HG03432 (cell line): ENCODE results near the gene DIS3L2.

Experiments used
- ATAC-seq: cut with Tn5 transposase; IDR thresholded peaks from one replicate; pipeline ENCODE4 v1.9.1; 2021; ENCODE audit warnings: mild to moderate bottlenecking, moderate library complexity; ENCODE audit not compliant: unreplicated experiment

DIS3L2 gene

GRCh38 chr2:232340171-232340935 lies 378.8 kb downstream of the DIS3L2 start:
- no peak for ATAC-seq

DNA sequence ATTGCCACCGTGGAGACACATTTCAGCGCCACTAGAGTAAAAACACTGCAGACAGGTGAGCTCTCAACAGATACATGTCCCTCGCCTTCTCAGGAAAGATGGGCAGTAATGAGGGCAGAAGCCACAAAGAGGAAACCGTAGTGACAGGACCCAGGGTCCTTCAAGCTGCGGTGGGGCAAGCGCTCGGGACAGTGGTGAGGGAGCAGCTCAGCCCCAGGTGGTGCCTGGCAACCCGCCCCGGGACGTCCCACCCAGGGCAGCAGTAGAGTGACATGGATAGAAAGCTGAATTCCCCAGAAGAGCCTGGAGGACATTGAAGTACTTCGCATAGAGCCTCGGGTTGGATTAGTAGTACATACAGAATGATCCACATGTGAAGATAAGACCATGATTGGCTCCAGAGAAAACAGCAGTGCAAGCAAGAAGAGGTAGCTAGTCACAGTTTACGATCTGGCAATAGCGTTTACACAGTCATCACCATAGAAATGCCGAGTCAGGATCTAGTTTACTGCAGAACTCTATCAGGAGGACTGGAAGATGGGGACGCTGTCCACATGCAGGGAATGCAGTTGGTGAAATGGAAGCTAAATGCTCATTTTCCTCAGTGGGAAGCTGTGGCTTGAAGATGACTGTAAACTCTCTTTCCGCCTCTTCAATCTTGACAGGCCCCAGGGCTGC lies 379.7 kb downstream of the DIS3L2 start:
- no peak for ATAC-seq

DNA sequence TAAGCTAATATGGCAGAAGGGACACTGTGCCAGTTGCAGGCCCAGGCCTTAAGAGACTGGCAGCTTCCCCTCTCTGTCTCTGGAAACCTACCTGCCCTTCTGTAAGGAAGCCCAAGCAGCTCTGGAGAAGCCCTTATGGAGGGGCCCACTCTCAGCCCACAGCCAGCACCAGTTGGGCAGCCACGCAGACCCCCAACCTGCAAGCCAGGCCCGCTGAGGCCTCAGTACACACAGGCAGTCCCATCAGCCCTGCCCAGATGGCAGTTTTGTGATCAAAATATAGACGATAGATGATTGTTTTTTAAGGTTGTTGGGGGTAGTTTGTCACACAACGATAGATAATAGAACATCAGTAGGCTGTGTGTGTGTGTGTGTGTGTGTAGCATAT lies 380.2 kb downstream of the DIS3L2 start:
- no peak for ATAC-seq

DNA sequence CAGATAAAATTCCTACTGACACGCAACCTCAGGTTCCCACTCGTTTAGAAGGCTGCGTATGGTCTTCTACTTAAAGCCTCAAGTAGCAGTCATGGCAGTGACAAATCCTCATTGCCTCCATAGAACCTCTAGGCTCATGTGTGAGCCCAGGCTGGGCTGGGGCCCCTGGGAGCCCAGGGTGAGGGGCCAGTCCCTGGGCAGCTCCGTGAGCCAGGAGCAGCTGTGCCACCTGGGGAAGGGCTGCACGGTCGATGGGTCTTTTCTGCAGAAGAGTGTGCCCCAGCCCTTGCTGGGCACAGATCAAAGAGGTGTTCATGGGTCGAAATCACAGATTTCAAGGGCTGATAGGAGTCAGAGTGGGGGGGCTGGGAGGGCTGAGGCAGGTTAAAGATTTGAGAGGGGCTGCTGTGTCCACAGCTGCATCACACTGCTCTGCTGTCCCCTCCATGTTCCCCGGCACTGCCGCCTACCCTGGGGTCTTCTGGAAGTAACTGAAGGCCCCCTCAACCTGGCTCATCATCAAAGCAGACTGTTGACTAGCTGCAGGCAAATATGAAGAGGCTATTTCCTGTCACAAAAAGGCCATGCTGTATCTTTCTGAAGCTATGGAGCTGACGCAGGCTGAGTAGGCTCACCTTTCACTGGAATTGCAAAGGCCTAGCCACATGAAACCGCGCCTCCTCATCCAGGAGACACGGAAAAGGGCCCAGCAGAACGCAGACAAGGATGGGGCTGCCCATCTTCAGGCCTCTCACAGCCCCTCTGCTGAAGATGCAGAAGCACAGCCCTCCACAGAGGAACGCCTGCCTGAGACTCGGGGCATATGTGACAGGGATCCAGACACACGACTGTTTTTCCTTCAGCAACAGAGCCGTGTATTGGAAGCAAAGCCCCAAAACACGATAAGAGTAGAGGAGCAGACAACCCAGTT lies 381.4 kb downstream of the DIS3L2 start:
- no peak for ATAC-seq

DNA sequence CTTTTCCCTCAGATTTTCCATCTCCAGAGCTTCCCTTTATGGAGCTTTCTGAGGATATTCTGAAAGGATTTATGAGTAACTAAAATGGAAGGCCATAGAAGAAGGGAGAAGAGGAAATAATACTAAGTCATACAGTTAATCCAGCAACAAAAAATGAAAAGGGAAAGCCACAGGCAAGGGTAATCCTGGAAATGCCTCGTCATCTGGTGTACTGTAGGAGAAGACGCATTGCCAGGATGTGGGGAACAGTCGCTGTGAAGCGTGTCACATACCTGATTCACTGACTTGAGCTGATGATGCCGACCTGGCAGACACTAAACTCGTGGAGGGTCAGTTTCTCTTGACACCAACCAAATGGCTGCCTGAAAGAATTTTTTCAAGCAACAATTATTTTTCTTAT lies 382.3 kb downstream of the DIS3L2 start:
- no peak for ATAC-seq

GRCh38 chr2:232345251-232345650 lies 383.7 kb downstream of the DIS3L2 start:
- no peak for ATAC-seq

- ATAC-seq = no peak
These were observed 385.9 kb downstream of the DIS3L2 start for GRCh38 chr2:232347369-232347768.

DNA sequence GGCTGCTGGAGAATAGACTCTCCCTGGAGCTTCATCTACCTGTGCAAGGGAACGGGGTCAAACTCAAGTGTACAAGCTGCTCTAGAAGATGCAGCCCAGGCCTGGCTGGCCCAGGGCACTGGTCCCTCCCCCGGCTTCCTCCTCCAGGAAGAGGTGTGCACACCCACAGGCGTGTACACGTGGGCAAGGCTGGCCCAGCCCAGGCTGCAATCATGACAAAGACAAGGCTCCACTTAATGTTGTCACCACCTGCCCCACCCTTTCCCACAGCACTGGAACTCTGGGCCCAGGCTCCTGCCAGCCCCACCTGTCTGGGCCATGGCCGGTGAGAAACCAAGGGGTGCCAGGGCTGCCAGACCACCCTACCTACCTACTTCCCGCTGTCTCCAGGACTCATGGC lies 387.4 kb downstream of the DIS3L2 start:
- ATAC-seq = no peak

DNA sequence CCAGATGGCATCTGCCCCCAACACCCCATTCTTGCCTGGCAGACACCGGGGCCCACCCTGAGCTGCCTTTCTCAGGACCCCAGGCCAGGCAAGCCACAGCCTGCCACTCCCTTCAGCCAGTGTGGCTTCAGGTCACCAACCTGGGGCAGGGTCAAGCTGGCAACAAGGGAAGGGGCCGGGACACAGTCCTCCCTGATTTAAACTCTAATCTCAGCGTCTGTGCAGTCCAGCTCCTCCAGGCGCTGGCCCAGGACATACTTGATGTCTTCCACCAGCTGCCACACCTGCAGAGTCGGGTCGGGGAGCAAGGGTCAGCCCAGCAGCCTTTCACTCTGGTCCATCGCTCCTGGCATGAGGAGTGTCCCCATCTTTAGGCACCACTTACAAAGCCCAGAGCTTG lies 388.0 kb downstream of the DIS3L2 start:
- ATAC-seq = no peak

GRCh38 chr2:232349946-232350635 lies 388.6 kb downstream of the DIS3L2 start:
- ATAC-seq = no peak

- ATAC-seq = no peak
These were observed 389.5 kb downstream of the DIS3L2 start for GRCh38 chr2:232350804-232351685.

DNA sequence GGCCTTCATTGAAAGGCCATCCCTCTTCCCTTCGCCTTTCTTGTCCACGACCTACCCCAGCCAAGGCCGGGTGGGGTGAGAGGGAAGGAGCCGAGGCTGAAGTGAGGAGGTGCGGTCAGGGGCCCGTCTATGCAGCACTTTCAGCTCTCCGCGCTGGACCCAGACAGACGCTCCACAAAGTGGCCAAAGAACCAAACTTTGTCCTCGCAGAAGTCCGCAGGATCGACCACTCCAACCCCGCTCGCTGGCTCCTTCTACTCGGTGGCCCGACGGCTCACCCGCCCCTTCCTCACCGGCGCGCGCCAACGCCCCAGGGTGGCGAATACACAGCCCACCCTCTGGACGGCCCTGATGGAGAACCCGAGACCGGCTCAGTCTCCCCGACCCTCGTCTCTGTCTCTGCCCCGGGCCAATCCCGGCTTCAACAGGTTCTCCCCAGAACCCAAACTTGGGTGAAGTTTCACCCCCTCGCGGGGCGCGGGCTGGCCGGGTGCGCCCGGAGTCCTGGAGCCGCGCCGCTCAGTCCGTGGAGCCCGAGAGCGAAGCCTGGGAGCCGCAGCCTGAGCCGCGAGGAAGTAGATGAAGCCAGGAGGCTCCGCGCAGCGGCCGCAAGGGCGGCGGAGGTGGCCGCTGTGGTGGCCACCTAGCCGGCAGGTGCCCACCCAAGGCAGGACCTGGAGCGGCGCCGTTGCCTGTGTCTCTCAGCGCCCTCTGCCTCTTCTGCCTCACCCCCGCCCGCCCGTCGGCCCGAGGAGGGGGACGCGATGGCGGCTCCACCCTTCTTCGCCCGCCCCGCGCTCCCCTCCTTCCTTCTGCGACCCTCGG lies 390.4 kb downstream of the DIS3L2 start:
- no peak for ATAC-seq

DNA sequence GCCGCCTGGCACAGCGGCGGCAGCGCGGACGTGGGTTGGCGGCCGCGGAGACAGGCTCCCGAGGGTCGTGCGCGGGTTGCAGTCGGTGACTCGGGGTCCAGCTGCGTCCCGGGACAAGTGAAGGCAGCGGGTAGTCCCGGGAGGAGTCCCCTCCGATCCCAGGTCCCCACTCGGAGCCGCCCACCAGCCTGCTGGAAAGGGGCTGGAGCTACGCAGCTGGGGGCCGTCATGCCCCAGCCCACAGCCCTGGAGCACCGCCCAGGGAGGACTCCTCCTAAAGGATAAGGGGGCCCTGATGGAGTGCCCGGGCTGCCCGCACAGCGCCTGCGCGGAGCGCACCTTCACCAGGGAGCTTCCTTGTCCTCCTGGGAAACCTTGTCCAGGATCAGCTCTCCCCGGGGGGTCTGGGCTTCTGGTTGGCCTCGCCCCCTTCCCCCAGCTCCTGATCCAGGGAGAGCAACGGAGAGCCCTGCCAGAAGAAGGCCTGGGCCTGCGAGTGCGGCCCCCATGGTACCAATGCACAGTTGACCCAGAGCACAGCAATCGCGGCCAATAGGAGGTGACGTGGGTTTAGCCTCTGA lies 391.1 kb downstream of the DIS3L2 start:
- no peak for ATAC-seq

DNA sequence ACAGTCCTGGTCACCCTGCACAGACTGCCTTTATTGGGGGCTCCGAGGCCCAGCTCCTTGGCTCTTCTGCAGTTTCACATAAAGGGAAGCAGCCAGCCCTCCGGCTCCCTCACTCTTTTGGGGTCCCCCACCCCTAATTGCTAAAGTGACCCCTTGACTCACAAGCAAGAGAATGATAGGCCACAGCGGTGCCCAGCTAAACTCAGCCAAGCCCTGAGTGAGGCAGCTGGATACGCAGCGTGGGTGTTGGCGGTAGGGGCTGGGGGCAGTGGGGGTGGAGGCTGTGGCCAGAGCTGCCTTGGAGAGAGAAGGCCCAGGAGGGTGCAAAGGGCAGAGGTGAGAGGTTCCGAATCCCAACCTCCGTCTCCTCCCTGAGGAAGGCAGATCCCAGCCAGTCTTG lies 391.6 kb downstream of the DIS3L2 start:
- ATAC-seq = no peak

DNA sequence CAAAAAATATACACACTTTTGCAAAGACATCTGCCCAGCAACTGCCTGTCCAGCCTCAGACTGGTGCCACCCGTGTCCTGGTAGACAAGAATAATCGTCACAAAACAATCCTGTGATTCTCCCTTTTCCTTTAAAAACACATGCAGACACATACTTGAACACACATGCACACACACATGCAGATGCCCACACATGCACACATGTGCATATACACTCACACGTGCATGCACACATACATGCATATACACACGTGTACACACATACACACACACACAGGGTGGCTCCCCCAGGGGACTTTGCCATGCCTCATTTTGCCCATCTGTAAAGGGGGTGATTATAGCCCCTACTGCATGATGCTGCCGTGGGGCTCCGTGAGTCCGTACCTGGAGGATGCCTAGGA lies 392.1 kb downstream of the DIS3L2 start:
- no peak for ATAC-seq

- no peak for ATAC-seq
These were observed 392.6 kb downstream of the DIS3L2 start for GRCh38 chr2:232354069-232354468.

- no peak for ATAC-seq
These were observed 400.1 kb downstream of the DIS3L2 start for GRCh38 chr2:232361646-232362045.

- ATAC-seq = no peak
These were observed 400.8 kb downstream of the DIS3L2 start for GRCh38 chr2:232362174-232362900.
